GM19099 (cell line): Measurements from ENCODE around the gene MRPL53.
A peak's percentile ranks its signal among the peaks of the same experiment; 100 is the strongest.

ENCODE experiments used
- POLR2A ChIP-seq: IDR thresholded peaks from 3 replicates; pipeline ENCODE4 v1.6.1; 2011; ENCODE audit warnings: low read depth; ENCODE audit not compliant: insufficient read length; ENCODE audit errors: extremely low read depth

The MRPL53 gene

GRCh38 chr2:74471332-74472065 is 981 bp downstream of the MRPL53 start:
- no peak for TF ChIP-seq POLR2A

- TF ChIP-seq POLR2A = no peak
These were observed 8.1 kb downstream of the MRPL53 start for GRCh38 chr2:74464406-74464805.

GRCh38 chr2:74462786-74463105 is 9.7 kb downstream of the MRPL53 start:
- TF ChIP-seq POLR2A = no peak

- TF ChIP-seq POLR2A = no peak
These were observed 10.3 kb downstream of the MRPL53 start for GRCh38 chr2:74462054-74462785.

- TF ChIP-seq POLR2A = no peak
These were observed 11.1 kb downstream of the MRPL53 start for GRCh38 chr2:74461187-74462053.

- no peak for TF ChIP-seq POLR2A
These were observed 13.5 kb downstream of the MRPL53 start for GRCh38 chr2:74458938-74459363.

- peak; percentile 43 for TF ChIP-seq POLR2A
These were observed 14.1 kb downstream of the MRPL53 start, which contains the start of gene WBP1 for GRCh38 chr2:74458132-74458937. WBP1 (plus strand) TSS chr2:74458438; CDS start chr2:74458603, 165 bp downstream.

GRCh38 chr2:74457549-74458131 is 14.8 kb downstream of the MRPL53 start:
- TF ChIP-seq POLR2A = peak; percentile 60

- TF ChIP-seq POLR2A = peak; percentile 46
These were observed 15.3 kb downstream of the MRPL53 start for GRCh38 chr2:74457129-74457548.

- TF ChIP-seq POLR2A = peak; percentile 65
These were observed 17.6 kb downstream of the MRPL53 start, which contains the start of gene INO80B for GRCh38 chr2:74454654-74455511. INO80B (plus strand) TSS chr2:74455087; CDS start chr2:74455117, 30 bp downstream.

- no peak for TF ChIP-seq POLR2A
These were observed 21.8 kb downstream of the MRPL53 start for GRCh38 chr2:74450570-74451190.

- TF ChIP-seq POLR2A = no peak
These were observed 23.7 kb downstream of the MRPL53 start for GRCh38 chr2:74448771-74449170.
